ENCODE measurements around the gene TET3. TPM values are rescaled to one million over a fixed set of nuclear protein-coding genes. Genes with fewer than 3 reads are reported as not detected.

TET3 gene
- total RNA-seq, 2 donors from 2014 or later: 1.9 to 3.9 TPM

DNA sequence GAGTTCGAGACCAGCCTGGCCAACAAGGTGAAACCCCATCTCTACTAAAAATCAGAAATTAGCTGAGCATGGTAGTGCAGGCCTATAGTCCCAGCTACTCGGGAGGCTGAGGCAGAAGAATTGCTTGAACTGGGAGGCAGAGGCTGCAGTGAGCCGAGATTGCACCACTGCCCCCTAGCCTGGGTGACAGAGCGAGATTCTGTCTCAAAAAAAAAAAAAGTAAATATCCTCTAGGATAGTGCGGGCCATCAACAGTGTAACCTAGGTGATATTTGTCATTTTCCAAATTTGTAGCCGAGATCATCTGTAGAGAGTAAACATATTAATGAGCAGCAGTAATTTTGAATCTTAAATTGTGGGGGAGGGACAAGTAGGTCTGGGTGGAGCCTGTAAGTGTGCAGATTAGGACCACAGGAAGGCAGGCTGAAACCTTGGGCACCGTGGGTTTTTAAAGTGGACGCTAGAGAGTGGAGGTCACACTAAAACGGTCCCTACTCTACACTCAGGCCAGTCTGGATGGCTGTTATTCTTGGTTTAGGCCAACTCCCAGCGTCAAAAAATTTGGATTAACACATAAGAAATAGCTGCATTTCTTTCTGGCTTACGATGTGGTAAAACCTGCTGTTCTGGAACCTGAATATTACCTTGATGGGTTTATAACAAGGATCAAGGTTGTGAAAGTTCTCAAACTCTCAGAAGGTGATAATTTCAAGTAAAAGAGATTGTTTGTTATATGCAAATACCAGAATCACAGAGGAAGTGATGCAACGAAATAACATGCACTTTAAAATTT is 22.7 kb upstream of the TET3 start:
- Histone ChIP-seq H3K4me3 (no peak overlapping the region), H3K27ac (no peak overlapping the region), H3K36me3 (peaks cover 19% of the 10 kb centered on the region), H3K4me1 (no peaks in the 10 kb centered on the region), H3K27me3 (no peaks in the 10 kb centered on the region), H3K9me3 (peaks cover 0 to 4% of the 10 kb centered on the region in 2 donors)
- TF ChIP-seq, protein P1, sequence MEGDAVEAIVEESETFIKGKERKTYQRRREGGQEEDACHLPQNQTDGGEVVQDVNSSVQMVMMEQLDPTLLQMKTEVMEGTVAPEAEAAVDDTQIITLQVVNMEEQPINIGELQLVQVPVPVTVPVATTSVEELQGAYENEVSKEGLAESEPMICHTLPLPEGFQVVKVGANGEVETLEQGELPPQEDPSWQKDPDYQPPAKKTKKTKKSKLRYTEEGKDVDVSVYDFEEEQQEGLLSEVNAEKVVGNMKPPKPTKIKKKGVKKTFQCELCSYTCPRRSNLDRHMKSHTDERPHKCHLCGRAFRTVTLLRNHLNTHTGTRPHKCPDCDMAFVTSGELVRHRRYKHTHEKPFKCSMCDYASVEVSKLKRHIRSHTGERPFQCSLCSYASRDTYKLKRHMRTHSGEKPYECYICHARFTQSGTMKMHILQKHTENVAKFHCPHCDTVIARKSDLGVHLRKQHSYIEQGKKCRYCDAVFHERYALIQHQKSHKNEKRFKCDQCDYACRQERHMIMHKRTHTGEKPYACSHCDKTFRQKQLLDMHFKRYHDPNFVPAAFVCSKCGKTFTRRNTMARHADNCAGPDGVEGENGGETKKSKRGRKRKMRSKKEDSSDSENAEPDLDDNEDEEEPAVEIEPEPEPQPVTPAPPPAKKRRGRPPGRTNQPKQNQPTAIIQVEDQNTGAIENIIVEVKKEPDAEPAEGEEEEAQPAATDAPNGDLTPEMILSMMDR (IDR thresholded peaks at IDR 0.05): no peak
- no peak for DNase-seq (ENCODE audit: low spot score)

DNA sequence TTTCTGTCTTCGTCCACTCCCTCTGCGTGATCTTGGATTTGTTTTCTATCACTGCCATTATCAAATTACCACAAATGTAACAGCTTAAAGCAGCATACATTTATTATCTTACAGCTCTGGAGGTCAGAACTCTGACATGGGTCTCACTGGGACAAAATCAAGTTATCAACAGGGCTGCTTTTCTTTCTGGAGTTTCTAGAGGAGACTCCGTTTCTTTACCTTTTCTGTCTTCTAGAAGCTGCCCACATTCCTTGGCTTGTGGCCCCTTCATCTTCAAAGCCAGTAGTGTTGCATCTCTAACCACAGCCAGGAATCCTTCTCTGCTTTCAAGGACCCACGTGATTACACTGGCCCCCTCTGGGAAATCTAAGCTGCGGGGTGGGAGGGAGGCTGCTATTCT is 21.9 kb upstream of the TET3 start:
- Histone ChIP-seq H3K9me3 (peaks cover 0 to 4% of the 10 kb centered on the region in 2 donors), H3K36me3 (peaks cover 17% of the 10 kb centered on the region), H3K4me3 (no peak overlapping the region), H3K27me3 (no peaks in the 10 kb centered on the region), H3K4me1 (no peaks in the 10 kb centered on the region), H3K27ac (no peak overlapping the region)
- no peak for DNase-seq (ENCODE audit: low spot score)
- TF ChIP-seq, protein P1 (IDR thresholded peaks at IDR 0.05): no peak

DNA sequence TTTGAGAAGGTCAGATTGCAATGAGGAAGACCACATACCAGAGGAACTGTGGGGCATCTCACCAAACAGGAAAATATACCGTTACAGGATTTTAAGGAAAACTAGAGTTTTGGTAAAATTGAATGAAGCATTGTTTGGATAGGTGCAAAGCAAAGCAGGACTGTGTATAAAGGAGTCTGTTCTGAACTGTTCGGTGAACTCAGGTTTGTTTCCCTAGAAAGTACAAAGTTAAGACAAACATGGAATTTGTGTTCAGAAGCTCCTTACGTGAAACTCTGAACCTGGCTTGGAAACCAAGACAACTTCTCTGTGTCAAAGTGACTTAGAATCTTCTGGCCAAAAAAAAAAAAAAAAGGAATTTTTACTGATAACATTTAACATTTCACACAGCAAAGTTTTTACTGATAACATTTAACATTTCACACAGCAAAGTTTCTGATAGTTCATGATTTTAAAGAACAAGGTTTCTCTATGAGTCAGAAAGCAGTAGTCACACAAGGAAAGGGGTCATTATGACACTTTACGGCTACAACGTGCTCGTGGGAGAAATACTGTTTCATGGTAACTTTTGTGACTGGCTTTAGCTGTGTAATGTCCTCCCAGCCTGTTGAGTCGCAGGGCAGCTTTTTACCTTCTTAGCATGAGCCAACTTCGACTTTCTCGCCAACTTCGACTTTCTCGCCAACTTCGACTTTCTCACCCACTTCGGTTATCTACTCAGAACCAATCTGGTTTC is 21.2 kb upstream of the TET3 start:
- no peak overlapping the region for H3K27ac ChIP-seq
- DNase-seq (ENCODE audit: low spot score): no peak

DNA sequence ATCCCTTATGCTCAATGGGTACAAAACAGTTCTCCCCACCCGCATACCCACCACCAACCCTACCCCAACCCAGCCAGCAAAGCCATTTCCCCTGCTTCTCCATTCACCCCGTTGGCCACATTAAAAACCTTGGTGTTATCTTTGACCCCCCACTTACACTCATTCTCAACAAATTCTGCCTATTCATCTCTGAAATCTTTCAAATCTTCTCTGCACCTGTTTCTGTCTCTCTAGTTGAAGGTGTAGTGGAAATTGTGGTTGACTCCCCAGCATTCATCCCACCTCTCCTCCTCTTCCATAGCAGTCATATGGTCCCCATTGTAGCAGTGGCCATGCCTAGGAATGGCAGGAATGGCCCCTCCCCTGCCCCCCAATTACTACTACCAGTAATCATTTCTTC is 20.5 kb upstream of the TET3 start:
- DNase-seq (ENCODE audit: low spot score): no peak
- peaks cover 2% of the 10 kb centered on the region for H3K36me3 ChIP-seq
- TF ChIP-seq, protein P1 (IDR thresholded peaks at IDR 0.05): no peak

More for the DNA sequence above, 21.2 kb upstream of the TET3 start:
- Histone ChIP-seq H3K4me1 (no peaks in the 10 kb centered on the region), H3K9me3 (peaks cover 0 to 4% of the 10 kb centered on the region in 2 donors), H3K36me3 (peaks cover 9% of the 10 kb centered on the region), H3K4me3 (no peak overlapping the region), H3K27me3 (no peaks in the 10 kb centered on the region)
- TF ChIP-seq, protein P1 (IDR thresholded peaks at IDR 0.05): no peak

DNA sequence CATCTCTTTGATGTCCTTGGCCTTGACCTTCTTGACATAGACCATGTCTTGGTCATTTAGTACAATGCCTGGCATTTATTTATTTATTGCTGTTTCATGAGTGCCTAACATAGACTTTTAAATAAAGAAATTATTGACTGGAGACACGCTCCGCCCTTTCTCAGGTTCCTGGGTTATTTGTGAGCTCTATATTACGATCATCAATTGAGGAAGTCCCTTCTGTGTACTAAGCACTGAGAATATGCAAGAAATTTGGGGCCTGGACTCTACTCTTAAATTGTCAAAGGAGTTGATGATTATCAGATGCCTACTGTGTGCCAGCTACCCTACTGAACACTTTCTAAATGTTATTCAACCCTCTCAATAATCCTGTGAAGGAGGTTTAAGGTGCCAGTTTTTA is 19.7 kb upstream of the TET3 start:
- no peaks in the 10 kb centered on the region for H3K36me3 ChIP-seq
- H3K4me1 ChIP-seq: peaks cover 0 to 4% of the 10 kb centered on the region in 2 donors
- no peak for DNase-seq (ENCODE audit: low spot score)
- H3K9me3 ChIP-seq: peaks cover 0 to 4% of the 10 kb centered on the region in 2 donors
- H3K4me3 ChIP-seq: no peak overlapping the region
- TF ChIP-seq, protein P1 (IDR thresholded peaks at IDR 0.05): no peak
- no peaks in the 10 kb centered on the region for H3K27me3 ChIP-seq
- H3K27ac ChIP-seq: no peak overlapping the region

More for the DNA sequence above, 20.5 kb upstream of the TET3 start:
- Histone ChIP-seq H3K9me3 (peaks cover 0 to 4% of the 10 kb centered on the region in 2 donors), H3K4me3 (no peak overlapping the region), H3K27ac (no peak overlapping the region), H3K4me1 (no peaks in the 10 kb centered on the region), H3K27me3 (no peaks in the 10 kb centered on the region)

Data from right atrium auricular region (tissue), 2 donors.